HG03196 (cell line): ENCODE measurements around the gene FOXL2.
"Not testable (repeated sequence)": the region's sequence is repeated elsewhere in the genome, so short reads cannot be mapped to it uniquely, and the experiment has no call there.

Experiments
- ATAC-seq: cut with Tn5 transposase; IDR thresholded peaks from one replicate; pipeline ENCODE4 v1.9.1; 2021; ENCODE audit not compliant: unreplicated experiment

The FOXL2 gene

GRCh38 chr3:138933068-138933668 is 13.8 kb downstream of the FOXL2 start:
- no peak for ATAC-seq

GRCh38 chr3:138928727-138929372 is 18.1 kb downstream of the FOXL2 start:
- ATAC-seq, result no peak

GRCh38 chr3:138923531-138923994 is 23.4 kb downstream of the FOXL2 start:
- ATAC-seq, result peak; percentile 65

- not testable (repeated sequence) for ATAC-seq
Measured at GRCh38 chr3:138922400-138922799, 24.5 kb downstream of the FOXL2 start.

GRCh38 chr3:138921316-138922292 is 25.3 kb downstream of the FOXL2 start:
- ATAC-seq, result no peak

GRCh38 chr3:138919325-138919724 is 27.6 kb downstream of the FOXL2 start:
- ATAC-seq, result no peak

GRCh38 chr3:138916824-138917223 is 30.1 kb downstream of the FOXL2 start:
- ATAC-seq, result no peak

- peak; percentile 84 for ATAC-seq
Measured at GRCh38 chr3:138915503-138916498, 31.1 kb downstream of the FOXL2 start.

GRCh38 chr3:138914870-138915502 is 32.0 kb downstream of the FOXL2 start:
- ATAC-seq, result peak; percentile 16

- ATAC-seq, result no peak
Measured at GRCh38 chr3:138913766-138914165, 33.2 kb downstream of the FOXL2 start.

- ATAC-seq, result no peak
Measured at GRCh38 chr3:138912237-138912636, 34.7 kb downstream of the FOXL2 start.

GRCh38 chr3:138911621-138912020 is 35.3 kb downstream of the FOXL2 start:
- ATAC-seq, result no peak

- no peak for ATAC-seq
Measured at GRCh38 chr3:138909904-138910303, 37.0 kb downstream of the FOXL2 start.

- no peak for ATAC-seq
Measured at GRCh38 chr3:138908846-138909245, 38.1 kb downstream of the FOXL2 start.

GRCh38 chr3:138907539-138907938 is 39.4 kb downstream of the FOXL2 start:
- ATAC-seq, result no peak

- no peak for ATAC-seq
Measured at GRCh38 chr3:138902171-138902570, 44.8 kb downstream of the FOXL2 start.

GRCh38 chr3:138901567-138901966 is 45.4 kb downstream of the FOXL2 start:
- no peak for ATAC-seq

GRCh38 chr3:138899351-138899991 is 47.5 kb downstream of the FOXL2 start:
- no peak for ATAC-seq

GRCh38 chr3:138898708-138899107 is 48.2 kb downstream of the FOXL2 start:
- no peak for ATAC-seq
